Measurements from ENCODE around the gene COL5A1.
"Not testable (repeated sequence)": the region's sequence is repeated elsewhere in the genome, so short reads cannot be mapped to it uniquely, and the experiment has no call there.

Gene COL5A1

DNA sequence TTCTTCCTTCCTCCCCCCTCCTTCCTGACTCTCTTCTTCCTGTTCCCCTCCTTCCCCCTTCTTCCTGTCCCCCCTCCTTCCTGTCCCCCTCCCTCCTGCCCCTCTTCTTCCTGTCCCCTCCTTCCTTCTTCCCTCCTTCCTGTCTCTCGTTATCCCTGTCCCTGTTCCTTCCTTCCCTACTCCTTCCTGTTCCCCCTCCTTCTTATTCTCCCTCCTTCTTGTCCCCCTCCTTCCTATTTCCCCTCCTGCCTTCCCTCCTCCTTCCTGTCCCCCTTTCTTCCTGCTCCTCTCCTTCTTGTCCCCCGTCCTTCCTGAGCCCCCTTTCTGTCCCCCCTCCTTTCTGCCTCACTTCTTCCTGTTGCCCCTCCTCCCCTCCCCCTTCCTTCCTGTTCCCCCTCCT is 70.6 kb downstream of the COL5A1 start:
- DNase-seq: no peak

DNA sequence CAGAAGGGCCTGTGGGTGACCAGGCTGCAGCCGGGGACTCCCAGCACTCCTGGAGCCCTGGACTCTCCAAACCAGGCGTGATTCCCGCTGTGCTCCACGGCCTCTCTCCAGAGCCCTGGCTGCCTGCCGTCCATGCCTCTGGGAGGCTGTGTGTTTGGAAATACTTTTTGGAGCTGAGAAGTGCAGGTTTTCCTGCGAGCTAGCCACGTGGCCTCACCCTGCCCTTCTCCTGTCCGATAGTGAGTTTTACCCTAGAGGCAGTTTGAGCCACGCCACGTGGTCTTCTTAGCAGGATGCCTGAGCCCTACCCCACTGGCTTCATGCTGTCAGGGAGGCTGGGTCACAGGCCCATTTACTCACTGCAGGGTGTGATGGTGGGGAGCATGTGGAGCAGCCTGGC is 71.3 kb downstream of the COL5A1 start:
- DNase-seq: no peak

DNA sequence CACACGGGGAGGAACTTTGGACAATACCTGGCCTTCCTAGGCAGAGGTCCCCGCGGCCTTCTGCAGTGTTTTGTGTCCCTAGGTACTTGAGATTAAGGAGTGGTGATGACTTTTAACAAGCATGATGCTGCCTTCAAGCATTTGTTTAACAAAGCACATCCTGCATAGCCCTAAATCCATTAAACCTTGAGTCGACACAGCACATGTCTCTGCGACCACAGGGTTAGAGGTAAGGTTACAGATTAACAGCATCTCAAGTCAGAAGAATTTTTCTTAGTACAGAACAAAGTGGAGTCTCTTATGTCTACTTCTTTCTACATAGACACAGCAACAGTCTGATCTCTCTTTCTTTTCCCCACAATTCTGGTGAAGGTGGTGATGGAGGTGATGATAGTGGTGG is 73.9 kb downstream of the COL5A1 start:
- not testable (repeated sequence) for DNase-seq

DNA sequence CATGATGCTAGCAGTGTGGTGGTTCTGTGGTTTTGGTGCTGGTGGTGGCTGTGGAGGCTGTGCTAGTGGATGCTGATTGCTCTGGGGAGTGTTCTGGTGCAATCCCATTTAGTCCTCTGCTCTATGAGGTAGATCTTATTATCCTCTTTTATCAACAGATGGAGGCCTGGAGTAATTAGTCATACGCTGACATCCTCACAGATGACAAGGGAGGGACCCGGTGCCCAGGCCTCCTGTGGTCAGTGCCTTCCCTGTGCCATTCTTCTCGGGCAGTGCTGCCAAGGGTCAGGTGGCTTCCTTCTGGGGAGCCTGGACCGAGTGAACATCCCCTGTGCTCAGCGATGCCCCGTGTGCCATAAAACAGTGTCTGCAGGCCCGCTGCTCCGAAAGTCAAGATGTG is 74.5 kb downstream of the COL5A1 start:
- DNase-seq: no peak

DNA sequence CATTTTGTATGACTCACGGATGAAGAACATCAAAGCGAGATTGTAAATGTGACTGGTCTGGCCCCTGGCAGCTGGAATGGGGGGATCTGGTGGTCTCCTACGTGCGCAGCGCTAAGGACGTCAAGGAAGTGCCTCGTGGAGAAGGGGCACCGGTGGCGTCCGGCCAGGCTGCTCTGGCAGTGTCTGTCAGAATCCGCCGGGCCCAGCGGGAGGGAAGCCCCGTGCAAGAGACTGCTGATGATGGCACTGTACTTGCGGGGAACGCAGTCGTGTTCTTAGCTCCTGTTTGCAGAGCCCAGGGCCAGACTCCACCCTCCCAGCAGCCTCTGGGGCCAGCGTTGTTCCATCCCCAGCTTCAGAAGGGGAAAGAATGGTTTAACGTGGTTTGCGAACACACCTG is 75.5 kb downstream of the COL5A1 start:
- no peak for DNase-seq

DNA sequence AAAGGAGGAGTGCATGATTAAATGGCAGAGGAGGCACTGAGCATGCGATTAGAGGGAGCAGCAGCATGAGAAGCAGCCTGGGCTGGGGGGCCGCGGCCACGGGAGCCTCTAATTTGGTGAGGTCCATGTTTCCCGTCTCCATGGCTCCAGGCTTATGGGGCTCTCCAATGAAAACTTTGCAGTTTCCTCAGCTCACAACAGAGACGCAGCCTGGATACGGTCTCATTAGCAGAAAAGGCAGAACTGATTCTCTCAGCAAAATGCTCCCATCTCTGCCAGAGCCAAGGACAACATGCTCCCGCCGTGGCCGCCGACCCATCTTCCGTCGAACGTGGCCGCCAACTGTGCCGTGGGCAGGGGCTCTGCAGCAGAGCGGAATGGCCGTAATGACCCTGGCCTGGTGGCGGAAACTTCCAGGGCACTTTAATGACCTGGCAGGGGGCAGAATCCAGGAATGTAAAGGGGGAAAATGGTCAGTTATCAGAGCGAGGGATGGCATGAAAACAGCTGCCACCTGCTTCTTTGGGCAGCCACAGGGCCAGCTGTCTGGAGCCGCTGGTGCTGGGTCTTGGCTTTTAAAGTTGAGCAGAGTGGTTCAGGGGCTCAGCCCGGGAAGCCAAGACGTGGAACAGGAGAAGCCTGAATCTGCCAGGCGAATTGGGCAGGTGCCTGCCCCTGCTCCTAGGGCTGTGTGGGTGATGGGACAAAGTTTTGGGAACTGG is 76.5 kb downstream of the COL5A1 start:
- DNase-seq: no peak

DNA sequence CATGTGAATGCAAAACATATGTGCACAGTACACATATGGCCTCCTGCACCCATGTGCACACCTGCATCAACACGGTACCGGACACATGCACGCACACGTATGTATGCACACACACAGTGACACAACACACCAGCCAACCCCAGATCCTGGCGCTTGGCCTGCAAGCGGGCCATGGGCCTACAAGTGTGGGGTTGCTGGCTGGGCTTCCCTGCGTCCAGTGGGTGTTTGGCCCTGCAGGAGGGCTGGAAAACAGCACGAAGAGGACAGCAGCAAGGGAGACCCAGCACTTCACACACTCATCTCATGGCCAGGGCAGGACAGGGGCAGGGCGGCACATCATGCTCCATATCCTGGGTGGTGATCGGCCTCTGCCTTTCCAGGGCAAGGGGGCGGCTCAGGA is 77.7 kb downstream of the COL5A1 start:
- DNase-seq: no peak

DNA sequence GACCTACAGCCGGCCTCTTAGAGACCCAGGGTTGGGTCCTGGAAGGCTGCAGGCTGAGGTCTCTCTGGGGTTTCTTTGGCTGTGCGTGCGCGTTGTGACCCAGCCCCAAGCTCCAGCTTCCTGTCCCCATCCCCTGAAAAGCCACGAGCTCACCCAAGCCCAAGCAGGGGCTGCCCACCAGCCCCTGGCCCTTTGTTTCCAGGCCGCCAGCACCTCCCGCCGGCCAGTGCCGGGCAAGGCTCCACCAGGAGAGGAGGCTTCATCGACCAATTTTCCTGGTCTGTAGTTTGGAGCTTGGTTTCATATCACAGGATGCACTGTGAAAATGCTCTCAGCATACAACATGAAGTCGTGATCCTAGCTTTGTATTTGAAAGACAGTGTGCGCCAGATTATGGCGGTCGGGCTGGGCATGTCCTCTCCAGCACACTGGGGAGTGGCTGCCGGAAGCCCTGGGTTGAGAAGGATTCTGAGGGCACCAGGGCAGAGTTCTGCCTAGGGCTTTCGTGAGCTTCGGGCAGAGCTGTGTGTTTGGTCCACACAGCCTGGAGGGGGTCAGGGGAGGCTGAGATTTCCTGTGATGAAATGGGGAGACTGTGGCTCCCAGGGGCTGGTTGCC is 78.6 kb downstream of the COL5A1 start:
- DNase-seq: no peak

DNA sequence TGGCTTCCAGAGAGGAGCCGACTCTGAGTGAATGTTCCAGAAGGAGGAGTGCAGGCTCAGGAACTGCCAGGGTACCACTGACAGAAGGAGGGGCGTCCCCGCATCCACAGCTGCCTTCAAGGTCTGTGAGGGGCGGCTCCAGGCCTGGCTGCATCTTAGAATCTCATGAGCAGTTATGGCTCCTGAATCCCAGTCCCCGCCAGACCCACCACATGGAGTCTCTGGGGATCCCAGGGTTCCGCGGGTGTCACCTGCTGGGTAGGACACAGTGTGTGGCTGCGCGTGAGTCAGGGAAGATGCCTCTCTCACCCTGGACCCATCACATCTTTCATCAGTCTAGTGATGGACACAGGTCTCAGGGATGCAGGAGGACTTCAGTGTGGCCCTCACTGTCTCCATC is 79.2 kb downstream of the COL5A1 start:
- no peak for DNase-seq

DNA sequence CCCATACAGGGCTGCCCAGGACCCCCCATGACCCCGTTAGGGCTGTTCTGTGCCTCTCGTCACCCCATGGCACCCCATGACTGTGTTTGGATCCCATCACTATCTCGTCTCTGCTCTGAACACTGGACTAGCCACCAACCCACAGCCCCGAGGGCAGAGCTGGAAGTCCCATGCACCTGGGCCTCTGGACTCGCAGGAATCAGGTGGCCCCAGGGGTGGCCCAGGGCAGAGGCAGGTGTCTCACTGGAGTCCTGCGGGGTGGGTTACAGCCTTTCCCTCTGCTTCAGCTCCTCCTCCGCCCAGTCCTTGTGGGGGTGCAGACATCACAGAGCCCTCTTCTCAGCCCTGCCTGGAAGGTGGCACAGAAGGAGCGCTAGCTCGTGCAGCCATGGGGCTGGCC is 79.7 kb downstream of the COL5A1 start:
- DNase-seq: no peak

DNA sequence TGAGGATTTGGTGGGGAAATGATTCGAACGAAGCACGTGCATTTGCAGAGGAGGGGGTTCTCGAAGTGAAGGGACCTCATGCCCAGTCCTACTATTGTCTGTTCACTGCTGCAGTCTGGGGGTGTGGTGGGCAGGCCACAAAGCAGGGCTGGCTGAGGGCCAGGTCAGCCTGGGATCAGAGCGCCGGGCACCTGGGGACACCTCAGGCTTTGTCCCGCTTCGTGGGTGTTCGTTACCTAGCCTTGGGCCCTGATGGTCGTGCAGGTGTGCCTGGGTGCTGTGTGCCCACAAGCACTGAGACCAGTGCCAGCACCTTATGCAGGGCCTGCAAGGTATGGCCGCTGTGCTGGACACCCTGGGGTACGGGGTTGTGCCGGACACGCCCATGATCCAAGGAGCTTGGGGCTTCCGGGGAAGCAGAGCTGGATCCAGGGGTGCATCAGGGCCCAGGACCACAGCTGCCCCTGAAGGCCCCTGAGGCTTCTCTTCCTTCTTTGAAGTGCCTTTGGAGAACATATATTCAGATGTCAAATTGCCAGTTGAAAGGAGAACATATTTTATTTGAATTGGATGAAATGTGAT is 80.6 kb downstream of the COL5A1 start:
- DNase-seq: no peak

DNA sequence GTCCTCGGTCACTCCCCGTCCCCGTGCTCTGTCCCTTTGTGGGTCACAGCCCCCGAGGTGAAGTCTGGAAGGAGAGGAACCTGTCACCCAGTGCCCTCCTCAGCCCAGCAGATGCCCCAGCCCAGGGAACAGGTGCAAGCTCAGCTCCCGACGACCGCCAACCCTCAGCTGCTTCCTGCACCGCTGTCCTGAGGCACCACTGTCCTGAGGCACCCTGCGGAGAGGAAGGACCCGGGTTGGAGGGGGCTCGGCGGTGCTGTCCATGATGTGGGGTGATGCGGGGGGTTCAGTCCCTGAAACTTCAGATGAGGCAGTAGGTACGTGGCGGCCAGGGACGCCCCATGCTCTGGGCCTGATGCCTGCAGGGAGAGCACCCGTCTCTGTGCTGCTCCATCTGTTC is 81.4 kb downstream of the COL5A1 start:
- no peak for DNase-seq

DNA sequence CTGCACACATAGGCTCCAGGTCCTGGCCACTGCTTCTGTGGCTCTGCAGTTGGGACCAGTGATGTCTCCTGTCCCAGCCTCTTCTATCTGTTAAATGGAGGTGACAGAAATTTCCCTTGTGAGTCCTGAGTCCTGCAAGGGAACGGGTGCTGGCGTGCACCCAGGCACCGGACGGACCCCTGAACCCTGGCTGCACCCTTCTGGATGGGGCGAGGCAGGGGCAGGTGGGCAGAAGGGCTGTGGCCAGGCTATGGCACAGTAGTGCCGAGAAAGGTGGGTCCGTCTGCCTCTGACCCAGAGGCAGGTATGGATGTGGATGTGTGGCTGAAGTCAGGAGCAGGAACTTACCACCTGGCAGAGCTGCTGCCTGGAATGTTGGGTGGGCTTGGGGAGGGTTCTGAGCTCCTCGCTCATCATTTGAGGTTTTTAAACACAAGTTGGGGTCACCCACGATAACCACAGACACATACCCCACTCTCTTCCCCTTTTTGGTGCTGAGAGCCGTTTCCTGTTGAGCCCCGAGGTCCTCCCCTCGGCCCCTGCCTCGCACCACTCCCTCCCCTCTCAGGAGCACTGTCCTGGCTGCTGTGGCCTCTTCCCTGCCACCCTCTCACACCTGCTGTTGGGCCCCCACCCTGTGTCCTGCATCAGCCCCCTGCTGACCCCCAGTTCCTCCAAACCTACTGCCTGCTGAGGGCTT is 82.0 kb downstream of the COL5A1 start:
- no peak for DNase-seq

DNA sequence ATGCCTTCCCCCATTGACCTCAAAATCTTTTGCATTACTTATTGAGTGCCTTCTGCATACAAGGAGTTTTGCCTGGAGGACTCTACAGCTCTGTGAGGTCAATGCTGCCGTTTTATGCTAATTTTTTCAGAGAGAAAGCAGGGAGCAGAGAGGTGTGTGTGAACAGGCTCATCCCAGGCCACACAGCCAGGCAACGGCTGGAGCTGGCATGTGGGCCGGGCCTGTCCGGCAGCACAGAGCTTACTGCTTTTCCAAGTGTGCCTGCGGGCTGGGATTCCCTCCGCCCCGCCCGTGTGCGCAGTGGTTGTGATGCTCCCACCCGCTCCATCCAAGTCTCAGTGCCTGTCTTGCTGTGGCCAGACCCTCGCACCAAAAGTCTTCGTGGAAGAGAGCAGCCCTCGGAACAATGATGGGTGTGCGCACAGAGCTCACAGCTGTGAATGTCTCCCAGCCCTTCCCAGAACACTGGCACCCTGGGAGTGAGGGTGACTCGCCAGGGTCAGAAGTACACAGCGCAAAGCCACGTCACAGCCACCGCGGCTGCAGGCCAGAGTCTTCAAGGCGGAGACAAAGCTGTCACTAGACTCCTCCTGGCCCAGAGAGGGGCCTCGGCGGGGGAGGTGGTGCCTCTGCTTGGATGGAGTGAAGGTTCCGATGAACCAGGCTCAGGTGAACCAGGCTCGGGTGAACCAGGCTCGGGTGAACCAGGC is 82.8 kb downstream of the COL5A1 start:
- no peak for DNase-seq

DNA sequence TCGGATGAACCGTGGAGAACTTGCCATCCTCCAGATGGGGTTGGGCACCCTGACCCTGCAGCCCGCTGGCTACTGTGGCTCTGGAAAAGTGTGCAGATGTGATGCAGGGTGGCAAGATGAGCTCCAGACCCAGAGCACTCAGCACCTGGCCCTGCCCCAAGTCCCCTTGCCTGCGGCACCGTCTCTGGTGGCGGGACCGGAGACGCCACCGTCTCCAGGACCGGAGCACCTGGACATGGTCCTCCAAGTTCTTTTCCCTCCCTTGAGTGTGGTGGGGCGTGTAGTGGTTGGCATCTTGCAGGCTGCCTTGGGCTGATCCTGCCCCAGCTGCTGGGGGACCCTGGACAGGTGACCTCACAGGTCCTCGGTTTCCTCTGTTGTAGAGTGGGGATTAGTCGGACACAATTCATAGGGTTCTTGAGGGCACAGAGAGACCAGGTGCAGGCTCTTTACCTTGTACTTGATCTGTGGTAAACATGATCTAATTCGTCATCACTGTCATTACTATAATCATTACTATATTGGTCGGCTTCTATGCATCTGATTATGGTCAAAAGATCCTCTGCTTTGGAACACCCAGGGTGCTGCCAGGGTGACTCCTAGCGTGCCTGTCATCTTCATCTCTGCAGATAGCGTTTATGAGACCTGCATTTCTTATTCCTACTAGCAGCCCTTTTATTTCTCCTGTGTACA is 83.5 kb downstream of the COL5A1 start:
- no peak for DNase-seq

DNA sequence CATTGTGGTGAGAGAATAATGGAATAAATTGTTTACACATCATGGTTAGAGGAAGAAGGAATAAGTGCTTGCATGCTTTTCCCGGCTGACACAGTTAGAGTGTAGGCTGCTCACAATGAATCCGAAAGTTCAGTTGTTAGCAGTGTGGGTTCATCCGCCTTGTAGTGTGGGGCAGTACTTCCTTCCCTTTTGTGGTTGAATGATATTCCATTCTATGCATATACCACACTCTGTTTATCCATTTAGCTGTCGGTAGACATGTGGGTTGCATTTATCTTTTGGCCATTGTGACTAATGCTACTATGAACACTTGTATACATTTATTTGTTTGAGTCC is 84.0 kb downstream of the COL5A1 start:
- no peak for DNase-seq

DNA sequence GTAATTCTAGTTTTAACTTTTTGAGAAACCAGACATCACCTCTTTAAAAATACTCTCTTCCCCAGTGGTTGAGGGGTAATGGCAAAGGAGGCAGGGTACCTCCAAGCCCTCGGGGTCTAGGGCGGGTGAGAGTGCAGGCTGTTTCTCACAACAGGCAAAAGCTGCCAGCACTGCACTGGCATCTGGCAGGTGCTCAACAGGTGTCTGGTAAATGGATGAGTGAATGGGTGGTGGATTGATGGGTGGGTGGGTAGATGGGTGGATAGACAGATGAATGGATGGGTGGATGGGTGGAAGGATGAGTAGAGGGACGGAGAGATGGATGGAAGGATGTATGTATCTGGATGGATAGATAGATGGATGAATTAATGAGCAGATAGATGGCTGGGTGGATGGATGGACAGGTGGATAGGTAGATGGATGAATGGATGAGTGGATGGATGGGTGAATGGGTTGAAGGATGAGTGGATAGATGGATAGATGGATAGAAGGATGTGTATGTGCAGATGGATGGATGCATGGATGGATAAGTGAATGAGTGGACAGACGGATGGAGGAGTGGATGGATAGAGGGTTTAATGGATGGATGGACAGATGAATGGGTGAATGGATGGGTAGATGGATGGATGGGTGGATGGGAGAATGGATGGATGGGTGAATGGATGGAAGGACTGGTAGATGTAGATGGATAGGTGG is 84.6 kb downstream of the COL5A1 start:
- no peak for DNase-seq

DNA sequence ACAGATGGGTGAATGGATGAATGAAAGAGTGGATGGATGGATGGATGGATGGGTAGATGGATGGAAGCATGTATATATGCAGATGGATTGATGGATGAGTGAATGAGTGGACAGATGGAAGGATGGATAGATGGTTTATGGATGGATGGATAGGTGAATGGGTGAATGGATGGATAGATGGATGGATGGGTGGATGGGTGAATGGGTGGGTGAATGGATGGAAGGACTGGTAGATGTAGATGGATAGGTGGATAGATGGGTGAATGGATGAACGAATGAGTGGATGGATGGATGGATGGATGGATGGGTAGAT is 85.1 kb downstream of the COL5A1 start:
- DNase-seq: no peak

DNA sequence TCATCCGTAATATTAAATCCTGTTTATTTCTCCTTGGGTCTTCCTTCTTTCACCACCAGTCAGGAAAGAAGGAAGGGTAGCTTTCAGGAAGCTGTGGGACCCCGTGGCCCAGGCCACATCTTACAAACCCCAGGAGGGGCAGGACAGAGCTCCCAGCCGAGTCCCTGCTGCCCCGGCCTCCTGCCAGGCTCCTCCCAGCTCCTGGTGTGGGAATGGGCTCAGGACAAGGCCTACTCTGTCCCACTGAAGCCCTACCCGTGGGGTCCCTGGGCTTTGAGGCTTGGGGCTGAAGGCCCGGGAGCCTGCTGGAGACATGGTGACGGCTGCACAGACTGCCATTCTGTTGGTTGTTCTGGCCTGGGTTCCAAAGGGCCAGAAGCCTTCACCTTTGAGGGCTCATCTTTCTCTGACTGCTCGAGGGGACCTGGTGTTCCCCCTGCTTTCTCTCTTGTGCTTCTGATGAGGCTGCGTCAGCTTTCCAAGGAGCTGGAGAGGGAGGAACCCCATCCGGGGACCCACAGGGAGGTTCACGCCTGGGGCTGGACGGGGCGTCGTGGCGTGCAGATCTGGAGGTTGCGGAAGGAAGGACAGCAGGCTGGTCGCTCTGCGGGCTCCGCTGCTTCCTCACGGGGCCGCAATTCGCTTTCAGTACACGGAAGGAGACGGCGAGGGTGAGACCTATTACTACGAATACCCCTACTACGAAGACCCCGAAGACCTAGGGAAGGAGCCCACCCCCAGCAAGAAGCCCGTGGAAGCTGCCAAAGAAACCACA is 86.6 kb downstream of the COL5A1 start:
- DNase-seq: no peak

DNA sequence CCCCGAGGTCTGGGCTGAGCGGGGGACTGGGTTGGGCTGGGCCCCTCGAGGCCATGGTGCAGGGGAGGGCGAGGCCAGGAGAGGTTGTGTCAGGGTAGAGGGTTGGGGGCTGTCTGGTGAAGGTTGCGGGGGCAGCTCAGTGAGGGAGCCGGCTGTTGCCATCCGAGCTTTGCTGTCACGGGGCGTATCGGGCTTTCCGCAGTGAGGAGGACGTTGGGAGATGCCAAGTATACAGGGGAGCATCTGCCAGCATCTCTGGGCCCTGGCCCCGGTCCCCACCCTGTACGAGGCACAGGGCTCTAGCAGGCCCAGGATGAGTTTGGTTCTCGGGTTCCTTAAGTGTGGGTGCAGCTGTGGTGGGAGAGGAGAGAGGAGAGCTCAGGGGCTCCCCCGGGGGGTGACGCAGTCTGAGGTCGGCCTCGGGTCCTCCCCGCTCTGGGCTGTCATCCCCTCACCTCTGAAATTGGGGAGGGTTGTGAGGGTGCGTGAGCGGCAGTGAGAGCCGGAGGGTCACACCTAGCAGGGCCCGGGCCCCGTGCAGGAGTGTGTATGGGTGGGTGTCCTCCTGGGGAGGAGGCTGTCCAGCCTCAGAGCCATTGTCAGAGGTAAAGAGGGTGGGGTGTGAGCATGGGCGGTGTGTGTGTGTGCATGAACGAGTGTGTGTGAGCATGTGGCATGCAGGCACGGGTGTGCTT is 87.3 kb downstream of the COL5A1 start:
- DNase-seq: no peak
